Activated T-helper 2 cell treated with anti-CD3 and anti-CD28 coated beads, Interferon-gamma antibody, Interleukin-2, Interleukin-4, amounts not matched to agents 10 μg/mL and 5 μg/mL and 100 μg/mL, durations not matched to agents 14 hours and 24 hours and 36 hours (primary cell): Measurements from ENCODE around the gene KLF3. TPM values are rescaled to one million over a fixed set of nuclear protein-coding genes. Genes with fewer than 3 reads are reported as not detected.
"Not testable (repeated sequence)": the region's sequence is repeated elsewhere in the genome, so short reads cannot be mapped to it uniquely, and the experiment has no call there.

Source experiments
- DNase-seq: peaks from one replicate; pipeline ENCODE4 v3.0.0; 2021; ENCODE audit warnings: low spot score
- H3K27ac Mint-ChIP-seq: one replicate; pipeline ENCODE4 v1.8.0; 2021; ENCODE audit warnings: mixed read lengths
- H3K27me3 Mint-ChIP-seq: one replicate; pipeline ENCODE4 v1.8.0; 2021; ENCODE audit warnings: low read depth, mixed read lengths
- H3K36me3 Mint-ChIP-seq: one replicate; pipeline ENCODE4 v1.8.0; 2021; ENCODE audit warnings: low read depth, mixed read lengths
- H3K4me1 Mint-ChIP-seq: one replicate; pipeline ENCODE4 v1.8.0; 2021; ENCODE audit warnings: low read depth, mixed read lengths
- H3K4me3 Mint-ChIP-seq: one replicate; pipeline ENCODE4 v1.8.0; 2021; ENCODE audit warnings: low read depth, mild to moderate bottlenecking, moderate library complexity, mixed read lengths
- H3K9me3 Mint-ChIP-seq: one replicate; pipeline ENCODE4 v1.8.0; 2021; ENCODE audit warnings: mixed read lengths
- intact Hi-C: fragments of 100-400 bp; cut with micrococcal nuclease; formaldehyde crosslinking; loops from one replicate; pipeline ENCODE4 v1.15.1; 2023
- total RNA-seq: library from RNA; stranded (reverse); gene quantifications from 2 replicates; pipeline ENCODE4 v1.2.3, GENCODE V29; 2022

Gene KLF3
- total RNA-seq, 1 donor from 2014 or later, result 0.71 TPM

GRCh38 chr4:38626901-38627444 lies 37.0 kb upstream of the KLF3 start:
- intact Hi-C loops, H3K36me3 Mint-ChIP-seq, H3K9me3 Mint-ChIP-seq, H3K4me1 Mint-ChIP-seq, DNase-seq, H3K27me3 Mint-ChIP-seq, H3K4me3 Mint-ChIP-seq, H3K27ac Mint-ChIP-seq: not testable (repeated sequence)

- Mint-ChIP-seq H3K4me1 (no peaks in the 10 kb centered on the region), H3K36me3 (no peaks in the 10 kb centered on the region), H3K27me3 (no peaks in the 10 kb centered on the region), H3K27ac (no peak overlapping the region), H3K4me3 (no peak overlapping the region), H3K9me3 (no peaks in the 10 kb centered on the region)
- intact Hi-C loops, result no loop called here
- no peak for DNase-seq
Measured at GRCh38 chr4:38630519-38630918, 33.5 kb upstream of the KLF3 start.

- DNase-seq, result no peak
- intact Hi-C loops, result no loop called here
- H3K4me1 Mint-ChIP-seq, result no peaks in the 10 kb centered on the region
- H3K27me3 Mint-ChIP-seq, result peaks cover 9% of the 10 kb centered on the region
- H3K4me3 Mint-ChIP-seq, result no peak overlapping the region
- H3K9me3 Mint-ChIP-seq, result no peaks in the 10 kb centered on the region
- H3K27ac Mint-ChIP-seq, result no peak overlapping the region
- H3K36me3 Mint-ChIP-seq, result no peaks in the 10 kb centered on the region
Measured at GRCh38 chr4:38634047-38634759, 29.8 kb upstream of the KLF3 start.

- no peak overlapping the region for H3K27ac Mint-ChIP-seq
- H3K9me3 Mint-ChIP-seq, result no peaks in the 10 kb centered on the region
- no peak overlapping the region for H3K4me3 Mint-ChIP-seq
- no peaks in the 10 kb centered on the region for H3K4me1 Mint-ChIP-seq
- H3K36me3 Mint-ChIP-seq, result no peaks in the 10 kb centered on the region
- DNase-seq, result no peak
- intact Hi-C loops, result no loop called here
- H3K27me3 Mint-ChIP-seq, result peaks cover 36% of the 10 kb centered on the region
Measured at GRCh38 chr4:38639242-38639641, 24.8 kb upstream of the KLF3 start.

GRCh38 chr4:38641811-38642210 lies 22.2 kb upstream of the KLF3 start:
- Mint-ChIP-seq H3K36me3 (no peaks in the 10 kb centered on the region), H3K27ac (no peak overlapping the region), H3K27me3 (peaks cover 37% of the 10 kb centered on the region), H3K4me1 (no peaks in the 10 kb centered on the region), H3K9me3 (no peaks in the 10 kb centered on the region), H3K4me3 (no peak overlapping the region)
- no peak for DNase-seq
- intact Hi-C loops, result no loop called here

- Mint-ChIP-seq H3K27ac (no peak overlapping the region), H3K27me3 (peaks cover 33% of the 10 kb centered on the region), H3K4me3 (no peak overlapping the region), H3K36me3 (no peaks in the 10 kb centered on the region), H3K4me1 (no peaks in the 10 kb centered on the region), H3K9me3 (no peaks in the 10 kb centered on the region)
- DNase-seq, result no peak
- intact Hi-C loops, result no loop called here
Measured at GRCh38 chr4:38644201-38644600, 19.8 kb upstream of the KLF3 start.

GRCh38 chr4:38647101-38647819 lies 16.7 kb upstream of the KLF3 start:
- H3K9me3 Mint-ChIP-seq, result no peaks in the 10 kb centered on the region
- intact Hi-C loops, result no loop called here
- H3K27me3 Mint-ChIP-seq, result peaks cover 19% of the 10 kb centered on the region
- H3K4me3 Mint-ChIP-seq, result no peak overlapping the region
- no peak overlapping the region for H3K27ac Mint-ChIP-seq
- no peaks in the 10 kb centered on the region for H3K4me1 Mint-ChIP-seq
- DNase-seq, result no peak
- H3K36me3 Mint-ChIP-seq, result no peaks in the 10 kb centered on the region

GRCh38 chr4:38650133-38650532 lies 13.9 kb upstream of the KLF3 start:
- intact Hi-C loops, result no loop called here
- H3K27me3 Mint-ChIP-seq, result peaks cover 23% of the 10 kb centered on the region
- H3K36me3 Mint-ChIP-seq, result no peaks in the 10 kb centered on the region
- H3K27ac Mint-ChIP-seq, result no peak overlapping the region
- H3K4me3 Mint-ChIP-seq, result no peak overlapping the region
- DNase-seq, result no peak
- peaks cover 7% of the 10 kb centered on the region for H3K4me1 Mint-ChIP-seq
- no peaks in the 10 kb centered on the region for H3K9me3 Mint-ChIP-seq

GRCh38 chr4:38654273-38654672 lies 9.7 kb upstream of the KLF3 start:
- intact Hi-C loops, result no loop called here
- no peaks in the 10 kb centered on the region for H3K9me3 Mint-ChIP-seq
- no peak overlapping the region for H3K4me3 Mint-ChIP-seq
- no peak overlapping the region for H3K27ac Mint-ChIP-seq
- no peaks in the 10 kb centered on the region for H3K36me3 Mint-ChIP-seq
- peaks cover 45% of the 10 kb centered on the region for H3K27me3 Mint-ChIP-seq
- no peak for DNase-seq
- peaks cover 9% of the 10 kb centered on the region for H3K4me1 Mint-ChIP-seq

GRCh38 chr4:38656111-38656510 lies 7.9 kb upstream of the KLF3 start:
- intact Hi-C loops, result no loop called here
- H3K27me3 Mint-ChIP-seq, result peaks cover 60% of the 10 kb centered on the region
- no peak overlapping the region for H3K4me3 Mint-ChIP-seq
- no peak for DNase-seq
- H3K9me3 Mint-ChIP-seq, result peaks cover 5% of the 10 kb centered on the region
- H3K27ac Mint-ChIP-seq, result no peak overlapping the region
- H3K4me1 Mint-ChIP-seq, result peaks cover 10% of the 10 kb centered on the region
- no peaks in the 10 kb centered on the region for H3K36me3 Mint-ChIP-seq

GRCh38 chr4:38659346-38659745 lies 4.7 kb upstream of the KLF3 start:
- peaks cover 62% of the 10 kb centered on the region for H3K27me3 Mint-ChIP-seq
- peaks cover 9% of the 10 kb centered on the region for H3K4me1 Mint-ChIP-seq
- intact Hi-C loops, result no loop called here
- peaks cover 5% of the 10 kb centered on the region for H3K9me3 Mint-ChIP-seq
- no peak overlapping the region for H3K4me3 Mint-ChIP-seq
- DNase-seq, result no peak
- H3K36me3 Mint-ChIP-seq, result no peaks in the 10 kb centered on the region
- H3K27ac Mint-ChIP-seq, result no peak overlapping the region

GRCh38 chr4:38660838-38661237 lies 3.2 kb upstream of the KLF3 start:
- no peak for DNase-seq
- Mint-ChIP-seq H3K4me3 (peak overlapping the region; percentile 26), H3K9me3 (peaks cover 5% of the 10 kb centered on the region), H3K27me3 (peaks cover 62% of the 10 kb centered on the region), H3K4me1 (peaks cover 7% of the 10 kb centered on the region), H3K36me3 (no peaks in the 10 kb centered on the region), H3K27ac (no peak overlapping the region)
- intact Hi-C loops, result loop anchor here (10.0 kb wide), 2 partner anchors 766 to 976 kb away; partner anchors contain the start of genes RELL1 and TBC1D1

GRCh38 chr4:38661371-38661770 lies 2.6 kb upstream of the KLF3 start:
- peaks cover 61% of the 10 kb centered on the region for H3K27me3 Mint-ChIP-seq
- peak overlapping the region; percentile 26 for H3K4me3 Mint-ChIP-seq
- H3K9me3 Mint-ChIP-seq, result peaks cover 5% of the 10 kb centered on the region
- intact Hi-C loops, result loop anchor here (10.0 kb wide), 2 partner anchors 767 to 977 kb away; partner anchors contain the start of genes RELL1 and TBC1D1
- no peak for DNase-seq
- peaks cover 10% of the 10 kb centered on the region for H3K4me1 Mint-ChIP-seq
- H3K36me3 Mint-ChIP-seq, result no peaks in the 10 kb centered on the region
- no peak overlapping the region for H3K27ac Mint-ChIP-seq
